Tongue (tissue), 3 donors: Measurements from ENCODE around the gene ORAI3. TPM values are rescaled to one million over a fixed set of nuclear protein-coding genes. Genes with fewer than 3 reads are reported as not detected.

Experiments used
- DNase-seq: peaks from one replicate; pipeline ENCODE4 v3.0.0-alpha.2; 2015
- small RNA-seq: library from RNA; depleted of rRNA; stranded (forward); fragments of <200 nt; gene quantifications from one replicate; pipeline ENCODE3, GENCODE V24; 2014; ENCODE audit warnings: low replicate concordance
- total RNA-seq: library from RNA; depleted of rRNA; stranded (reverse); fragments of >200 nt; gene quantifications from one replicate; pipeline ENCODE4 v1.2.3, GENCODE V29; 2014

Gene ORAI3
- total RNA-seq, 1 donor from 2014 or later = 15.7 TPM

- DNase-seq = no peak
These were observed 43.5 kb downstream of the ORAI3 start for GRCh38 chr16:30992276-30992780.

DNA sequence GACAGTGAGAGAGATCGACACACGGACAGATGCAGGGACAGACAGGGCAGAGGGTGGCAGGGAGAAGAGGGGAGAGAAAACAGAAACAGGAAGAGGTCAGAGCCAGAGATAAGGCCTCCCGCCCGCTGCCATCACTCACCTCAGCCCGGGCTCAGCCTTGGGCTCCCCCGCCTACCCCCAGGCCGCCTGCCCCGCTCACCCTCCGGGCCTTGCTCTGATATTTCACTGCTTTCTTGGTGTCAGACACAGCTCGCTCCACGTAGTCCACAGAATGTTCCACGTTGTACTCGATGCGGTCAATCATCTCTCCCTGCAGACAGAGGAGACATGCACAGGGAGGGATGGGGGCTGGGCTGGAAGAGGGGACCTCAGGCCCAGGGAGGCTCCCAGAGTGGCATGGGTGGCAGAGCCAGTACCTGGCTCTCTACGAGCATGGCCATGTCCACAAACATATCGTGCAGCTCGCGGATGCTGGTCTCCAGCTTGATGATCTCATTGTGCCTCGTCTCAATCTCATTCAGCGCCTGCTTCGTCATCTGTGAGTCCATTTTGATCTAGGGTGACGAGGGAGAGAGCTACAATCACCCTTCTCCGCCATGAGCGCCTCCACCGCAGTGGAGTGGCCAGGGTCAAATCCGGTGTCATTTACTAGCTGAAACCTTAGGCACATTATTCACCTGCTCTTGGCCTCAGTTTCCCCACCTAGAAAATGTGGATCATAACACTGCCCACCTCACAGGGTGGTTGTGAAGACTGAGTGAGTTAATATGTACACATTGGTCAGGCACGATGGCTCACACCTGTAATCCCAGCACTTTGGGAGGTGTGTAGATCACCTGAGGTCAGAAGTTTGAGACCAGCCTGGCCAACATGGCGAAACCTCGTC lies 44.3 kb downstream of the ORAI3 start:
- DNase-seq = no peak

- DNase-seq = no peak
These were observed 47.1 kb downstream of the ORAI3 start for GRCh38 chr16:30995927-30996323.

DNA sequence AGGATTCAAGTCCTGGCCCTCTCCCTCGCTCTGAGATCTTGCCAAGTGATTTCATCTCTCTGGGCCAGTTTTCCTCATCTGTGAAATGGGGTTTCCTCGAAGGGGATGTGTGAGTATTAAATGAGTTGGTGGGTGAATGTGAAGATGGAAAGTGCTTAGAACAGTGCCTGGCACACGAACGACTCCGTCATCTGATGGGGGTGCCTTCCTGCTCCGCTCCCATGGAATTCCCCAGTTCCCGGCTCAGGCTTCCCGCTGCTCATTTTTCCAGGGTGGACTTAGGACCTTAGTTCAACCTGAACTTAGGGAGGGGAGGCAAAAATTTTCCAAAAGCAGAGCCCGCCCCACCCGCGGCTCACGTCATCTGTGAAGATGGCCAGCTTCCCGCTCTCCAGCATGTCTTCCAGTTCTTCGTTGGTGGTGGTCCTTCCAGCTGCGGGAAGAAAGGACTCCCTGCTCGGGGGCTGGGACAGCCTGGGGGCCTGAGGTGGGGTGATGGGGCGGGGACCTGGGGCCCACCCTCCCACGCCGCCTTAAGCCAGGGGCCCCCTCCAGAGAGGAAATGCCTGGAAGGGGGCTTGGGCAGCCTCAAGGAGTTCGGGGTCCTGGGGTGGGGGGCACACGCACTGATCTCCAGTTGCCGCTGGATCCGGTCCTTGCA lies 47.6 kb downstream of the ORAI3 start:
- DNase-seq = peak; percentile 31

- DNase-seq = peak; percentile 74
These were observed 48.3 kb downstream of the ORAI3 start for GRCh38 chr16:30996985-30997724.

- DNase-seq = no peak
These were observed 49.1 kb downstream of the ORAI3 start for GRCh38 chr16:30997725-30998711.

GRCh38 chr16:30998852-30999761 lies 50.2 kb downstream of the ORAI3 start:
- DNase-seq = no peak

DNA sequence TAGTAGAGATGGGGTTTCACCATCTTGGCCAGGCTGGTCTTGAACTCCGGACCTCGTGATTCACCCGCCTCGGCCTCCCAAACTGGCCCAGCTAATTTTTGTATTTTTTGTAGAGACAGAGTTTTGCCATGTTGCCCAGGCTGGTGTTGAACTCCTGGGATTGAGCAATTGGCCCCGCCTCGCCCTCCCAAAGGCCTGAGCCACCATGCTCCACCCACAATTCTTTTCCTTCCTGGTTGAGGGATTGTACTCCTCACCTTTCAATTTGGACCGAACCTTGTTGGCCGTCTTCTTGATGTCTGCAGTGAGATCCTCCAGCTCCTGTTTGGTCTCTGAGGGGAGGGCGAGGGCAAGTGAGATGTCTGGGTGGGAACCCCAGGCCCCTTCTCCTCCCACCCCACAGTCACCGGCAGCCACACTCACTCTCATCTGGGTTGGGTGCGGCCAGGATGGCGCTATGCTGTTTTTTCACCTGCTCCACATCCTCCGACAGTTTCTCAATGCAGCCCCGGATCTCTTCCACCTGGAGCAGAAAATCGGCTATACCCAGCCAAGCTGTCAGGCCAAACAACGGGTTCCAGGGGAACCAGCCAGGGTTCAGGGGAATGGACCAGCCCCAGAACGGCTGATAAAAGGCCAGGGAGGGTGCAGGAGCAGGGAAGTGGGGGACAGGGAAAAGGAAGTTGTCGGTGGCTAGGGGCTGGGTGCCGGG lies 52.0 kb downstream of the ORAI3 start:
- no peak for DNase-seq

GRCh38 chr16:31001507-31002249 lies 52.8 kb downstream of the ORAI3 start:
- no peak for DNase-seq

DNA sequence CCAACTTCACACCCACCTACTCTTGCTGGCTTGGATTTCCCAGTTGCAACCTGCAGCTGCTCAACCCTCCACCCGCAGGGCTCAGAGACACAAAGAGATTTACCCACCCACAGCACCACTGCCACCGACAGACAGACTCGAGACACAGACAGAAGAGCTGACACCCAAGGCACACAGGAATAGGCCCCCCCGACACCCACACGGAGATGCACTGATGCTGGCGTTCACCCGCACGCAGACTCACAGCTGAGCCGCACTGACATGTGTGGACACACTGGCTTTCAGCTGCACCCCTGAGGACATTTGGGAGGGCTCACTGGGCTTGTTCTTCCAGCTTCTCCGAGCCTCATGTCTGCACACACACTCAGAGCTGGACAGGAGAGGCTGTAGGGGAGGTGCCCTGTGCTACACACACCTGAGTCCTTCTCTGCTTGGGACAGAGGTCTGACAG lies 53.4 kb downstream of the ORAI3 start:
- peak; percentile 50 for DNase-seq

DNA sequence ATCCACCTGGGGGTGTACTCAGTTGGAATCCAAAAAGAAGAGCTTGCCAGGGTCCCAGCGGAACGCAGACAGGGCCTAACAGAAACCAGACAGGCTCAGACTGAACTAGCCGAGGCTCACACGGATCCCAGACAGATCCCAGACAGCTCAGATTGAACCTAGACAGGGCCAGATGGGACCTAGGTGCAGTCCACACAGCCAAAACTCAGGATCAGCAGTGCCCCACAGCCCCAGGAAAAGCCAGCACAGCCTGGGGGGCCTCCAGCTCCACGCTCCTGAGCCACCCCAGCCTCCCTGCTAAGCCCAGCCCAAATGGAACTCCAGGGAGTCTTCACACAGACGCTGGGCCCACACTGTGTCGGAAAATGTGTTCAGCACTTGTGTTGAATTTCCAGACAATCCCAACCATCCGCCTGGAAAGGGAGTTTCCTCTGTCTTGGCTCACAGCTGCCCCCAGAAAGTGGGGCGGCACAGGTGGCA lies 54.0 kb downstream of the ORAI3 start:
- peak; percentile 74 for DNase-seq

DNA sequence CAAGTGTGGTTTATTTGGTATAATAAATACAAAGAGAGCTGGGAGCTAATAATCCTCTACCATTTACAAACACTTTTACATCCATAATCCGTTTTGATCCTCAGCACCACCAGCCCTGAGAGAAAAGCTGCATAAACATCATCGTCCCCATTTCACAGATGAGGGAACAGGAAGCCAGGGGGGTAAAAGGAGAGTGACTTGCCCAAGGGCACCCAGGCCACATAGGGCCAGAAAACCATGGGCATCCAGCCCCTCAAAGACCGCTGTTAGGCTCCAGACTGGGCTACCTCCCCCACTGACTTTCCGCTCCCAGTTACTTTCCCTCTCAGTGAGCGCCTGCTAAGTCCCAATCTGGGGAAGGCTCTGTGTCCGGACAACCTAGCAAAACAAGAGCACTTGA lies 54.9 kb downstream of the ORAI3 start:
- DNase-seq = no peak

Small RNA genes within 50 kb of the gene (small RNA-seq; reads per million reads assigned to genes)
- not detected for gene AC135048.1

Other genes with a start within 250 kb of the ORAI3 start
- 35.6 TPM for gene SRCAP, start 249.9 kb upstream of the ORAI3 start, total RNA-seq
- gene PHKG2, start 200.6 kb upstream of the ORAI3 start, total RNA-seq = 9.3 TPM
- gene CFAP119, start 187.0 kb upstream of the ORAI3 start, total RNA-seq = 2.2 TPM
- 83.2 TPM for gene RNF40, start 186.7 kb upstream of the ORAI3 start, total RNA-seq
- 10.8 TPM for gene ZNF629, start 161.9 kb upstream of the ORAI3 start, total RNA-seq
- 24.2 TPM for gene BCL7C, start 55.0 kb upstream of the ORAI3 start, total RNA-seq
- 2.1 TPM for gene CTF1, start 52.5 kb upstream of the ORAI3 start, total RNA-seq
- 9.3 TPM for gene FBXL19, start 25.5 kb upstream of the ORAI3 start, total RNA-seq
- gene SETD1A, start 8.7 kb downstream of the ORAI3 start, total RNA-seq = 4.6 TPM
- 15.9 TPM for gene HSD3B7, start 36.1 kb downstream of the ORAI3 start, total RNA-seq
- gene STX1B, start 61.6 kb downstream of the ORAI3 start, total RNA-seq = 0.92 TPM
- 26.8 TPM for gene STX4, start 84.5 kb downstream of the ORAI3 start, total RNA-seq
- gene ZNF668, start 125.2 kb downstream of the ORAI3 start, total RNA-seq = 5.0 TPM
- gene ZNF646, start 125.4 kb downstream of the ORAI3 start, total RNA-seq = 14.7 TPM
- gene PRSS53, start 139.9 kb downstream of the ORAI3 start, total RNA-seq = 2.9 TPM
- gene VKORC1, start 145.7 kb downstream of the ORAI3 start, total RNA-seq = 64.2 TPM
- gene BCKDK, start 159.3 kb downstream of the ORAI3 start, total RNA-seq = 13.0 TPM
- 55.5 TPM for gene KAT8, start 168.6 kb downstream of the ORAI3 start, total RNA-seq
- 17.6 TPM for gene PRSS8, start 186.7 kb downstream of the ORAI3 start, total RNA-seq
- gene PRSS36, start 201.0 kb downstream of the ORAI3 start, total RNA-seq = not detected
- 82.2 TPM for gene FUS, start 231.1 kb downstream of the ORAI3 start, total RNA-seq